Small intestine (tissue), 7 donors: ENCODE results near the gene CCDC86. TPM values are rescaled to one million over a fixed set of nuclear protein-coding genes. Genes with fewer than 3 reads are reported as not detected.
A peak's percentile ranks its signal among the peaks of the same experiment; 100 is the strongest.

Experiments used
- DNase-seq, 2 donors: peaks; one replicate each; pipeline versions ENCODE4 v3.0.0 to v3.0.0-alpha.2; 2013
- FAIRE-seq: peaks from 2 replicates; lab custom pipeline; 2012; peaks lifted over from hg19 to GRCh38; lab: Jason Lieb, UNC
- H3K27ac ChIP-seq, 3 donors: one replicate each; pipeline ENCODE4 v1.5.1; 2013; ENCODE audit warnings: low read length in 2 of 3, mild to moderate bottlenecking in 2 of 3, control low read depth in 1 of 3, inconsistent platforms in 1 of 3, low read depth in 1 of 3, moderate library complexity in 1 of 3
- H3K27me3 ChIP-seq, 3 donors: one replicate each; pipeline ENCODE4 v1.6.1; 2013; ENCODE audit warnings: low read length in 3 of 3, inconsistent platforms in 1 of 3; ENCODE audit not compliant: control insufficient read depth in 3 of 3, insufficient read depth in 3 of 3
- H3K36me3 ChIP-seq, 3 donors: one replicate each; pipeline ENCODE4 v1.6.1; 2013; ENCODE audit warnings: low read length in 3 of 3, inconsistent platforms in 1 of 3, low read depth in 1 of 3, mild to moderate bottlenecking in 1 of 3, moderate library complexity in 1 of 3; ENCODE audit not compliant: control insufficient read depth in 3 of 3, insufficient read depth in 2 of 3
- H3K4me1 ChIP-seq, 3 donors: one replicate each; pipeline ENCODE4 v1.6.1; 2013; ENCODE audit warnings: low read length in 2 of 3, inconsistent platforms in 1 of 3, low read depth in 1 of 3, mild to moderate bottlenecking in 1 of 3, moderate library complexity in 1 of 3; ENCODE audit not compliant: control insufficient read depth in 3 of 3, insufficient read depth in 2 of 3
- H3K4me3 ChIP-seq, 3 donors: one replicate each; pipeline ENCODE4 v1.5.1; 2013; ENCODE audit warnings: low read length in 3 of 3, control low read depth in 1 of 3, inconsistent platforms in 1 of 3, low read depth in 1 of 3, mild to moderate bottlenecking in 1 of 3, moderate library complexity in 1 of 3
- H3K9me3 ChIP-seq, 2 donors: one replicate each; pipeline ENCODE4 v1.6.1; 2013; ENCODE audit warnings: low read depth in 1 of 2, low read length in 1 of 2; ENCODE audit not compliant: control insufficient read depth in 2 of 2, insufficient read depth in 1 of 2
- WGBS, 3 donors: extraction: QIAGEN DNeasy Blood & Tissue Kit; methylation state at CpG; one replicate each; pipeline ENCODE4 v1.1.7; 2013; 5-methylcytosine and 5-hydroxymethylcytosine counted together
- polyA plus RNA-seq, 4 donors: library from polyadenylated mRNA; stranded (reverse) in 3 of 4; unstranded in 1 of 4; fragments of 200-250 nt in 3 of 4; fragments of 120-200 nt in 1 of 4; gene quantifications; one replicate each; pipeline versions ENCODE4 v1.2.1 to v1.2.3, GENCODE V29; 2013
- donor health status: healthy with polysubstance abuse.
- donor health status: control.
- donor health status: control.
- donor health status: Bipolar disorder and iron deficiency.
- donor health status: healthy.

CCDC86 gene
- polyA plus RNA-seq, 4 donors: 10.5 to 23.7 (median 15.0) TPM

DNA sequence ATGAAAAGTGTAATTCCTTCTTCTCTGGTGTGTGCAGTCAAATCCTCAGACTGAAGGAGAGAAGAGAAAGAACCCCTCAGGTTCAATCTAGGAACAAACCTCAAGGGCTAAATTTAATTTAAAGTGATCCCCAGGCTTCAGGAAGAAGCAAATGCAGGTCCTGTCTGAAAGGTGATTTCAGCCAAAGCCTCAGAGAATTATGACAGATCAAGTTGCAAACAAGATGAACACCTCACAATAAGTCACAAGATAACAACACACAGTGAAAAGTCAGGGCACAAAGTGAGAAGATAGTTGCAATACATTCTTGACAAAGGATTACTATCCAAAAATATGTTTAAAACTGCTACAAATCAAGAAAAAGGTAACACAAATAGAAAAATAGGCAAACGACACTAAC lies 37.2 kb downstream of the CCDC86 start:
- Histone ChIP-seq H3K4me1 (peaks cover 0 to 13% (median 0%) of the 10 kb centered on the region in 3 donors), H3K4me3 (no peak overlapping the region), H3K27ac (peak overlapping the region in 1 of 3 donors; percentile 8), H3K36me3 (peaks cover 0 to 22% (median 5%) of the 10 kb centered on the region in 3 donors), H3K27me3 (no peaks in the 10 kb centered on the region), H3K9me3 (no peaks in the 10 kb centered on the region)
- no peak for DNase-seq
- no peak for FAIRE-seq
- WGBS, 3 donors: 89 to 92% (median 90%) methylated on average over 1 of the region's 1 CpG

DNA sequence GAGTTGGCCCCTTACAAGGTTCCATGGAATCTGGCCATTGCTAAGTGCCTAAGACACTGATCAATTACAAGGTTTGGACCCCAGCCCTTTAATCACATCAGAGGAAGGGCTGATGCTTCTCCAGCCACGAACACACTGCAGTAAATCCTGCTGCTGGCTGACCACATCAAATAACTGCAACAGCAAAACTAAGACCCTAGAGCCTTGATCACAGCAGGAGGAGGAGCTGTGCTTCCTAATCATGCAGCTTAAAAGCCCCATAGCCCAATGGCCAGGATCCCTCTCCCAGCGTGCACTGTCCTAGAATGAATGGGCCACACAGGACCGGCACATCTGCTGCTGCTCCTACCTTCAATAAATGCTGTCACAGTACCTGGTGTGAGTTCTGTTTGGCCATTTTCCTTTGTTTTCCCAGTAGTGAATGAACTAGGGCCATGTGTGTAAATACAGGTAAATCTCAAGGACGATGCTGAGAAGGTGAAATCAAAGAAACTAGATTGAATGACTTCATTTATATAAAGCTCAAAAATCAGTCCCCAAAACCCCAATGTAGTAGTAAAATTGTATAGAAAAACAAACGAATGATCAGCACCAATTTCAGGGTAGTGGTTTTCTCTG lies 38.2 kb downstream of the CCDC86 start:
- 80 to 88% (median 85%) methylated on average over 5 of the region's 5 CpGs for WGBS, 3 donors
- no peak for DNase-seq
- peaks cover 0 to 16% (median 5%) of the 10 kb centered on the region in 3 donors for H3K36me3 ChIP-seq
- H3K4me3 ChIP-seq: no peak overlapping the region
- H3K4me1 ChIP-seq: peaks cover 0 to 12% (median 0%) of the 10 kb centered on the region in 3 donors
- H3K27me3 ChIP-seq: no peaks in the 10 kb centered on the region
- FAIRE-seq: no peak
- no peak overlapping the region for H3K27ac ChIP-seq
- no peaks in the 10 kb centered on the region for H3K9me3 ChIP-seq

DNA sequence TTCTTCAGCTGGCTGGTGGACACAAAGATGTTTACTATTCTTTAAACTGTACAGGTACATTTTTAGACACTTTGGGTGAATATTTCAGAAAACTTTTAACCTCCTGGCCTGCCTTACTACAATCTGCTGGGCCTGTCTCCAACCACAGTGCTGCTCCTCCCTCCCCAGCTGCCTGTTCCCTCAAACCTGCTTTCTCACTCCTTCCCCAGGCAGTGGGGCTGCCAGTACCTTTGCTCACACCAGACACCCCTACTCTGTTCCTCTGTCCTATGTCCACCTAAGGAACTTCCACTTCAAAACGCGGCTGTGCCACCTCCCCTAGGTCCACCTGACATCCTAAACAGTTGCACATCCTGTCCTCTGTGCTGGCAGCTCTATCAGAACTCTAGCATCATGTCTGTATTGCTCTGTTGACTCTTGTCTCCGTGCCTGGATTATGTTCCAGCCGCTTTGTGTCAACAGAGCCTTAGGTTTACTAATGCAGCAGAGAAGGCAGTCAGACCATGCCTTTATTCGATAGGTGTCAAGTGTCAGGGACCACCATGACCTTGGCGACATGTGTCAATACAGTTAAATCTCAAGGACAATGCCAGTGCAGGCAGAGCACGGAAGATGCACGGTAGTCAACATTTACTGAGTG lies 38.9 kb downstream of the CCDC86 start:
- FAIRE-seq: no peak
- Histone ChIP-seq H3K9me3 (no peaks in the 10 kb centered on the region), H3K4me1 (peaks cover 0 to 5% (median 0%) of the 10 kb centered on the region in 3 donors), H3K36me3 (peaks cover 0 to 12% (median 5%) of the 10 kb centered on the region in 3 donors), H3K27ac (no peak overlapping the region), H3K27me3 (no peaks in the 10 kb centered on the region), H3K4me3 (no peak overlapping the region)
- no peak for DNase-seq
- WGBS, 3 donors: 72 to 87% (median 74%) methylated on average over 8 of the region's 8 CpGs

DNA sequence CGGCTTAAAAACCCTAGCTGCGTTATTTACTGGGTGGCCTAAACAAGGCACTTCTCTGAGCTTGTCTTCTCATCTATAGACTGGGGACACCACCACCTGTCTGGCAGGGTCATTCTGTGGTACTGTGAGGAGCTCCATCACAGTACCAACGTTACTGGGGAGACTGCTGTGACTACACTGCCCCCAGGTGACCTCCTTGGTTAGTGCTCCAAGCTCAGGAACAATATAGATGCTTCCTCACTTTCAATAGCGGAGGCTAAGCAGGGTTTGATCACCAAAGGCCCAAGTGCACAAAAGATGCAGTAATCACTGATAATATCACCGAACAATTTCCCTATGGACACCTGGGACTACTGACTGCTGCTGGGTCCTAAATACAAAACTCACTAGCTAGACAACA lies 45.6 kb downstream of the CCDC86 start:
- Histone ChIP-seq H3K4me3 (no peak overlapping the region), H3K9me3 (no peaks in the 10 kb centered on the region), H3K4me1 (peaks cover 0 to 3% (median 0%) of the 10 kb centered on the region in 3 donors), H3K27me3 (no peaks in the 10 kb centered on the region), H3K27ac (no peak overlapping the region), H3K36me3 (peaks cover 0 to 30% (median 4%) of the 10 kb centered on the region in 3 donors)
- WGBS, 3 donors: 18 to 52% (median 49%) methylated on average over 5 of the region's 5 CpGs
- FAIRE-seq: no peak
- DNase-seq: peak; percentile 69 to 79

DNA sequence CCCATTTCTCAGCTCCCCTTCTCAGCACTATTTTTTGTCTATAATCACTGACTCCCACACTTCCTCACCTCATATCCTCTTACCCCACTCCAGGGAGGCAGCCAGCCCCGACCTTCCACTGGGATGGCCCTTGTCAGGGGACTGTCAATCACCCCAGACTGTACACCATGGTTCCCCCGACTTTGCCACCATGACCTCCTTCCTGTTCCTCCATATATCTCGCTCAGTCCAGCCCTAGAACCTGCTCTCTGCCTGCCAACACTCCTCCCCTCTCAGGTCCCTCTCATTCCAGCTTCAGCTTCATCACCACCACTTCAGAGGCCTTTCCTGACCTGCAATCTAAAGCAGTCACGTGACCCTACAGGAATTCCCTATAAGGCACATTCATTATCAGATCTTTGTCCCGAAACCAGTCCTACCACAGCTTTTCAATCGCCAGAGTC lies 48.0 kb downstream of the CCDC86 start:
- DNase-seq: peak in 1 of 2 donors; percentile 42
- peaks cover 0 to 3% (median 0%) of the 10 kb centered on the region in 3 donors for H3K4me1 ChIP-seq
- no peak overlapping the region for H3K4me3 ChIP-seq
- WGBS, 3 donors: 44 to 54% (median 49%) methylated on average over 6 of the region's 6 CpGs
- H3K9me3 ChIP-seq: no peaks in the 10 kb centered on the region
- no peaks in the 10 kb centered on the region for H3K27me3 ChIP-seq
- H3K36me3 ChIP-seq: peaks cover under 1 to 40% (median 5%) of the 10 kb centered on the region in 3 donors
- H3K27ac ChIP-seq: no peak overlapping the region
- no peak for FAIRE-seq

DNA sequence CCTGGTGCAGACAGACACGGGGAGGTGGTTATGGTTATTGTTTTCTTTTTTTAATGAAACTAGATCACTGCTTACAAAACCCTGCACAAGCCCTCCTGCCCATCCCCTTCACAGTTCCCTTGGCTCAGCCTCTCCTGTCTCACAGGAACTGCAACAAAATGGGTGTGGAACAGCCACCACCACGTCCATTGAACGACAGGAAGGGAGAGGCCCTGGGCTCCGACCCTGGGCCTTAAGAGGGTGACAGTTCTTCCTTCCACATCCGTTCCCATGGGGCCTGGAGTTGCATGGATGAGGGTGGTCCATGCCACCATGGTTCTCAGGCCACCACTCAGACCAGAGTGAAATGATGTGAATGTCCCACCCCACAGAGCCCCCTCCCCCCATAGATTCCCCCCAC lies 48.8 kb downstream of the CCDC86 start:
- H3K27ac ChIP-seq: no peak overlapping the region
- no peak overlapping the region for H3K4me3 ChIP-seq
- no peaks in the 10 kb centered on the region for H3K9me3 ChIP-seq
- H3K36me3 ChIP-seq: peaks cover 3 to 40% (median 9%) of the 10 kb centered on the region in 3 donors
- peaks cover 0 to 3% (median 0%) of the 10 kb centered on the region in 3 donors for H3K4me1 ChIP-seq
- H3K27me3 ChIP-seq: no peaks in the 10 kb centered on the region
- DNase-seq (no peak), FAIRE-seq (no peak)
- 60 to 72% (median 65%) methylated on average over 5 of the region's 5 CpGs for WGBS, 3 donors

DNA sequence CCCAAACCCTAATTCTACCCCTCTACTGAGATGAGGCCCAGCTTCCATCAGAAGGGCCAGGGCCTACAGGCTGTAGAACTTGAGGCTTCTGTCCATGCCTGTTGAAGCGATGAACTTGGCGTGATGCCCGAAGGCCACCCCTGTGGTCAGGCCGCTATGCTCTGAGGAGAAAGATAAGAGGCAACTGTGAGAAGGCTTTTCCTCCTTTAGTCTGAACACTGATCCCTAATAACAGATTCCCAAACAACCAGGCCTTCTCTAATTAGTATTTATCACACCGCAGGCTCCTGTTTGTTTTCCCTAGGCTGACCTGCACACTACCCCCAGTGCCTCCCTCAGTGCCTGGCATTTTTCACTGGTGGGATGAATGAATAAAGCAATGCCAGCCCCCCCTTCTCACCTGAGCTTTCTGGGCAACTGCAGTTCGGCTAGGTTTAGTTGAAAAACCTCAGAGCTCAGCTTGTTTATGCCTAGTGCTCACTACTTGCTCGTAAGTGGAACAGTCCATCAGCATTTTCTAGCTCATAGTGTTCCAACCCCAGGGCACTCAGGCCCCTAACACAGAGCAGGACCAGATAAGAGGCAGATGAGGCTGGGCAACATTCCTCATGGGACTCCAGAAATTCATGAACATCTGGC lies 49.3 kb downstream of the CCDC86 start:
- H3K9me3 ChIP-seq: no peaks in the 10 kb centered on the region
- peaks cover 5 to 42% (median 11%) of the 10 kb centered on the region in 3 donors for H3K36me3 ChIP-seq
- no peak for DNase-seq
- H3K4me3 ChIP-seq: no peak overlapping the region
- H3K27me3 ChIP-seq: no peaks in the 10 kb centered on the region
- peaks cover 0 to 3% (median 0%) of the 10 kb centered on the region in 3 donors for H3K4me1 ChIP-seq
- 77 to 92% (median 77%) methylated on average over 7 of the region's 7 CpGs for WGBS, 3 donors
- no peak for FAIRE-seq
- no peak overlapping the region for H3K27ac ChIP-seq

DNA sequence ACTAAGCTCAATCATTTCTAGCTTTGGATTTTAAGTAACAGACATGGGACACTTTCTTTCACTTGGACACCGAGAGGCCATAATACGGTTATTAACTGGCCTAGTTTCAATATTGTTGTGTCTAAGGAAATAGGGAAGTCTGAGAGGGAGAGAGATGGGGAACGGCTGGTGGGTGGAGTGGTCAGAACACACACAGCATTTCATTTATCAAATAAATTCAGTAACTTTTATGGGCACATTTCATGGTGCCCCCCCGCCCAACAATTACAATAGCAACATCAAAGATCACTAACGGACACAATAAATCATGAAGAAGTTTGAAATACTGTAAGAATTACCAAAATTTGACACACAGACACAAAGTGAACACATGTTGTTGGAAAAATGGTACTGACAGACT lies 53.8 kb downstream of the CCDC86 start:
- DNase-seq: no peak
- Histone ChIP-seq H3K4me3 (no peak overlapping the region), H3K36me3 (peaks cover 17 to 47% (median 32%) of the 10 kb centered on the region in 3 donors), H3K27ac (no peak overlapping the region), H3K4me1 (no peaks in the 10 kb centered on the region), H3K9me3 (no peaks in the 10 kb centered on the region), H3K27me3 (no peaks in the 10 kb centered on the region)
- no peak for FAIRE-seq
- 71 to 91% (median 86%) methylated on average over 5 of the region's 5 CpGs for WGBS, 3 donors
